ENCODE data around the gene MRPL16. TPM values are rescaled to one million over a fixed set of nuclear protein-coding genes. Genes with fewer than 3 reads are reported as not detected.

MRPL16 gene
- total and polyA plus RNA-seq, 8 donors: 8.8 to 65.4 (median 41.1) TPM

GRCh38 chr11:59800390-59801025, 10.1 kb downstream of the MRPL16 start:
- WGBS, 5 donors: 55 to 70% (median 61%) methylated on average over 7 of the region's 7 CpGs
- Histone ChIP-seq H3K9me3 (no peaks in the 10 kb centered on the region), H3K4me1 (peaks cover 0 to 15% (median 5%) of the 10 kb centered on the region in 4 donors), H3K27me3 (no peaks in the 10 kb centered on the region), H3K27ac (peak overlapping the region in 3 of 5 donors; percentile 4 to 16 (median 7)), H3K4me3 (no peak overlapping the region), H3K36me3 (peaks cover 34 to 80% (median 75%) of the 10 kb centered on the region in 4 donors)
- TF ChIP-seq CTCF (IDR thresholded peaks at IDR 0.05) (no peak), POLR2A (IDR thresholded peaks at IDR 0.05) (no peak), EP300 (IDR thresholded peaks at IDR 0.05) (no peak), POLR2AphosphoS5 (IDR thresholded peaks at IDR 0.05) (no peak)
- peak in 1 of 2 donors; percentile 22 for DNase-seq
- intact Hi-C loops (cut with DNase I; ENCODE audit: low total_unique reads): loop anchor here (5.0 kb wide), 1 partner anchor 43 kb away; the partner anchor contains the start of gene STX3

- H3K4me3 ChIP-seq: no peak overlapping the region
- no peak for DNase-seq
- no peak overlapping the region for H3K27ac ChIP-seq
- H3K9me3 ChIP-seq: no peaks in the 10 kb centered on the region
- 61 to 83% (median 80%) methylated on average over 3 of the region's 3 CpGs for WGBS, 5 donors
- intact Hi-C loops (cut with DNase I; ENCODE audit: low total_unique reads): no loop called here
- no peaks in the 10 kb centered on the region for H3K27me3 ChIP-seq
- peaks cover 52 to 100% (median 96%) of the 10 kb centered on the region in 4 donors for H3K36me3 ChIP-seq
- no peaks in the 10 kb centered on the region for H3K4me1 ChIP-seq
- no peak for TF ChIP-seq EP300 (IDR thresholded peaks at IDR 0.05)
- no peak for TF ChIP-seq POLR2A (IDR thresholded peaks at IDR 0.05)
- TF ChIP-seq POLR2AphosphoS5 (IDR thresholded peaks at IDR 0.05): no peak
- no peak for TF ChIP-seq CTCF (IDR thresholded peaks at IDR 0.05)
These were observed 16.2 kb downstream of the MRPL16 start for GRCh38 chr11:59794417-59794816.

- Histone ChIP-seq H3K27ac (no peak overlapping the region), H3K4me1 (peaks cover 0 to 6% (median 1%) of the 10 kb centered on the region in 4 donors), H3K36me3 (peaks cover 59 to 100% (median 95%) of the 10 kb centered on the region in 4 donors), H3K9me3 (no peaks in the 10 kb centered on the region), H3K27me3 (no peaks in the 10 kb centered on the region), H3K4me3 (no peak overlapping the region)
- 69 to 91% (median 79%) methylated on average over 1 of the region's 1 CpG for WGBS, 5 donors
- intact Hi-C loops (cut with DNase I; ENCODE audit: low total_unique reads): no loop called here
- no peak for TF ChIP-seq POLR2A (IDR thresholded peaks at IDR 0.05)
- no peak for TF ChIP-seq EP300 (IDR thresholded peaks at IDR 0.05)
- no peak for TF ChIP-seq POLR2AphosphoS5 (IDR thresholded peaks at IDR 0.05)
- TF ChIP-seq CTCF (IDR thresholded peaks at IDR 0.05): no peak
- no peak for DNase-seq
These were observed 18.1 kb downstream of the MRPL16 start for GRCh38 chr11:59792507-59792906.

GRCh38 chr11:59791639-59792038, 18.9 kb downstream of the MRPL16 start:
- Histone ChIP-seq H3K27ac (no peak overlapping the region), H3K4me3 (no peak overlapping the region), H3K27me3 (no peaks in the 10 kb centered on the region), H3K4me1 (peaks cover 2 to 15% (median 9%) of the 10 kb centered on the region in 4 donors), H3K9me3 (no peaks in the 10 kb centered on the region), H3K36me3 (peaks cover 52 to 92% (median 86%) of the 10 kb centered on the region in 4 donors)
- 61 to 81% (median 73%) methylated on average over 4 of the region's 4 CpGs for WGBS, 5 donors
- intact Hi-C loops (cut with DNase I; ENCODE audit: low total_unique reads): no loop called here
- no peak for TF ChIP-seq POLR2A (IDR thresholded peaks at IDR 0.05)
- no peak for TF ChIP-seq POLR2AphosphoS5 (IDR thresholded peaks at IDR 0.05)
- no peak for TF ChIP-seq EP300 (IDR thresholded peaks at IDR 0.05)
- TF ChIP-seq CTCF (IDR thresholded peaks at IDR 0.05): no peak
- DNase-seq: no peak
